G401.6 (cell line): ENCODE measurements around the gene MYH3.

ENCODE experiments used
- FAIRE-seq: peaks from 2 replicates; lab custom pipeline; 2012; peaks lifted over from hg19 to GRCh38; lab: Jason Lieb, UNC

MYH3 gene

DNA sequence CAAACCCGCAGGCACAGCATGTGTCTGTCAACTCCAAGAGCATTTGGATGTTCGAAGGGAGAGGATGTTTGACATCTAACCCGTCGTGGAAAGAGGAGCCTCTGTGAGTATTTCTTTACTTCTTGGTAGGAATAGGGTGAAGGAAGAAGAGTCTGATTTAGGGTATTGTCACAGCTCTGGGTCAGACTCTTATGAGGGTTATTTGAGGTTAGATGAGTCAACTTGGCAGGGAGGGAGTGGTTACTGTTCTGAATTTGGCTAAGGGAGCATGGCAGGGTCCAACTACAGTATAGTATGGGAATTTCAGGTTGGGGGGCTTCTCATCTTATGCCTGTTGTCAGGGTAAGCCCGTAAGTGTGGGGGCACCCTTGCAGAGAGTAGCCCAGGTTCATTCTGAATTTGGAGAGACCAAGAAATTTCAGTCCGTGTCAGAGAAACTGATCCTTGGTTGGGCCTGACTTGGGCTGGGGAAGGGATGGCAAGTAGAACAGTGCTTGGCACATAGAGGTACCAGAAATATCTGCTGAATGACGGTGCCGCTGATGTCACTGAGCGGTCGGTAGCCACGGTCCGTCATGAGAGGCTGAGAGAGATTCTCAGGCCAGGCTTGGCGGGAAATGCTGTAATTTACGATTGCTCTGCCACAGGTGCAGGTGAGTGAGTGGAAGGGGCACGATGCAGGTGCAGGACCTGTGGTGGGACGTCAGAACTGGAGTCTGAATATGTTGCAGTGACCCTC is 43.2 kb downstream of the MYH3 start:
- FAIRE-seq: no peak

DNA sequence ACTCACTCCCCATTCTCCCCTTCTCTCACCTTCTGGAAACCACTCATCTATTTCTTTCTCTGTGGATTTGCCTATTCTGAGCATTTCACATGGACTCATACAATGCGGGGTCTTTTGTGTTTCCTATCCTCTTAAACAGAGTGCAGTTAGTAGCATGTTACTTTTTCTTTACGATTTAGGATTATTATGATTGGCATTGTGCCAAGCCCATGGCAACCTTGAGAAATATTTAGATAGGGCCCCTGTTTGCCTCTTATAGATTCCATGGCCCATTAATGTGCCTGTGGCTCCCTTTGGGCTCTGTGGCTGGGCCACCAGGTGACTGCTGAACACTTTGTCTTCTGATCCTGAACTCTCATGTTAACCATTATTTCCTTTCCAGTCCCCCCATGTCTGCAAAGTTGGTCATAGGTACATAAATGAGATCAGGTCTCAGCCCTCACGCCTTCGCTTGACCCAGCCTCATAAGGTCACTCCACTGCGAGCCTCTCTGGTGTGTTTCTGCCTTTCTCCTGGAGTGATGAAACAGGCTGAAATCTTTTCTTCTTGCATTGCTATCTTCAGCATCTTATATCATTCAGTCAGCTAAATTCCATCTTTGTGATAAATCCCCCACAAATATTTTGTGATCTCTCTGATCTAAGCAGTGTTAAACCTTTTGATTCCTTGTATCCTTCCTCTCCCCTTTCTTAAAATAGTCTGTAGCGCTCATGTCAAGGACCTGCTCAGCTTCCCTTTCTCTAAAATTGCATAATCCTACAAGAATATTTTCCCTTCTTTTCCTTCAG is 44.0 kb downstream of the MYH3 start:
- no peak for FAIRE-seq

DNA sequence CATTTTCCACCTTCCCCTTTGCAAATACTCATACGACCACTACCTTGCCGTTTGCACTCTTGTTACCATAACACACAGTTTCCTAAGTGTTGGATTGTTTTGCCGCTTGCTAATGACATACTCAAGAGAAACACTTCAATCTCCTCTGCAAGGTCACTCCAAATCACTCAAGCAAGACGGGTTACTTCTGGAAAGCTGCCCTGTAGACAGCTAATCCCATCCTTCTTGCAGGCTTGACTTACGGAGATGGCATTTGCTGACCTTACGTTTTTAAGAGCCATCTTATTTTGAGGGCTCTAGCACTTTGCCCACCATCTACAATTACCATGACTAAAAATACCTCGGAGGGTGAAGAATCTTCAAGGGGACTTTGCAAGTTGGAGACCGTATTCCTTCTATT is 46.2 kb downstream of the MYH3 start:
- no peak for FAIRE-seq

DNA sequence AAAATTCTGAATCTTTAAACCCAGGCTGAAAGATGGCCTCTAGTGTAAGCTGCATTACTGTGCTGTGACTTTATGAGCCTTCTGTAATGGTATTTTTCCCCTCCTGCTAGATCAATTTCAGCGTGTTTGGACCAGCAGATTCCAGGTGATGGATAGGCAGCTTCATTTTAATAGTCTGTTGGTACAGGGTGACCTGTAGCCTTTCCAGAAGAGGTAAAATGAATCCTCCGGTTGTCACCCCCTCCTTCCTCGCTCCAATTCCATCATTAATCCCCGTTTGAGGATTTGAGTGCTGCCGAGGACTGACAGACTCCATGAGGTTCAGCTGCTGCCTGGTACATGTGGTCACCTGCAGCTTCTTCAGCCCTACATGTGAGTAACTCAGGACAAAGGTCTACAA is 48.9 kb downstream of the MYH3 start:
- no peak for FAIRE-seq

DNA sequence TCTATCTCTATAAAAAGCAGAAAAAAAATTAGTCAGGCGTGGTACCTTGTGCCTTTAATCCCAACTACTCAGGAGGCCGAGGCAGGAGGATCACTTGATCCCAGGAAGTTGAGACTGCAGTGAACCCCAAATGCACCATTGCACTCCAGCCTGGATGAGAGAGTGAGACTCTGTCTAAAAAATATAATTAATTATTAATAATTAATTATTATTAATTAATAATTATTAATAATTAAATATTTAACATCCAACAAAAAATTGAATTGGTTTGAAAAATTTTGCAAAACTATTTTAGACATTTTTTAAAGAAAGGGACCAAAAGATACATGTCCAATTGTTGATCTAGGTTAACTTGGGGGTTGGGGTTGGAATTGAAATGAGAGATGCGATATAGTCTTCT is 51.0 kb downstream of the MYH3 start:
- FAIRE-seq: no peak

DNA sequence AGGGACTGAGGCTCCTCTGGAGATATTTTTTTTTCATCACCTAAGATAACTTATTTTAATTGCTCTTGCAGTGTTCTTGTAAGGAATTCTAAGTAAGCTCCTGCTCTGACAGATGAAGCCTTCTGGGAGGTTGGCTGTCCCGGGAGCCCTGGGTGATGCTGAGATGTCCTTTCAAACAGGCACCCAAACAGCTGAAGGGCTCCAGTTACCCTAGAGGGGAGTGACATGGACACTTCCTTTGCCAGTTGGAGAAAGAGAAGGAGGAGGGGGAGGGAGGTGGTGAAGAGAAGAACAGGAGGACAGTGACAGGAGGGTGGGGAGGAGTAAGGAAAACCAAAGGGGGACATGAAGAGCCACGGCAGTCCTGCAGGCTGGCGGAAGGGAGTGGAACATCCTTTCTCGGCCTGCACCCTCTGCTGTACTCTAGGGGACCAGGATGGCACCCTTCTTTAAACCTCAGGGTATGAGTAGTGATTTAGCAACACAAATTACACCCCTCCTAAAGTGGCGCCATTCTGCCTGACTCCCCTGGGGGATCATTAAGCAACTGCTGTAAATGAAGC is 51.8 kb downstream of the MYH3 start:
- no peak for FAIRE-seq

DNA sequence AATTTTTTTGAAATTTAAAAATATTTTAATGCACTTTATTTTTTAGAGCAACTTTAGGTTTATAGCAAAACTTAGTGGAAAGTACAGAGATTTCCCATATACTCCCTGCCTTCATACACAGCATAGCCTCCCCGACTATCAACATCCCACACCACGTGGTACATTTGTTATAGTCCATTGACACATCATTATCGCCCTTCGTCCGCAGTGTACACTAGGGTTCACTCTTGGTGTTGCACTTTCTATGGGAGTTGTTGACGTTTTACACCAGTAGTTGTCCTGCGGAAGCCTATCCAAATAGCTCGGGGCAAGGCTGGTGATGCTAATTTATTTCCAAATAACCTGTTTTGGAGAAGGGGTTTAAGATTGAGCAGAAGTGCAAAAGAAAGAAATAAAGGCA is 52.6 kb downstream of the MYH3 start:
- FAIRE-seq: no peak

DNA sequence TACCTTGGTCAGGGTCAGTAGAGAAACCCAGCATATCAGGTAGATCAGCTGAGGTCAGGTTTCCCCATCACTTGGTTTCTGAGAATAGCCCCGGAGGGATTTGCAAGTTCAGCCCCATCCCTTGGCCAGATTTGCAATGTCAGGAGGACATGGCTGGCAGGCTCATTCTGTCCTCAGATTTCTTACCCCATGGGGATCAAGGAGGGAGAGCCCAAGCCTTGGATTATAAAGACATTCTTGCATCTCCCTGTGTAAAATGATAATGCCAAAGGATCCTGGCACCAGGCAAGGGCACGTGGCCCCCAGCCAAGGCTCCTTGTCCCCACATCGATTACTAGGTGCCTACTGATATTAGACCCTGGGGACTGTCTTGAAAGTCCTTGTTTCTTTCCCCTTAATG is 53.2 kb downstream of the MYH3 start:
- no peak for FAIRE-seq

DNA sequence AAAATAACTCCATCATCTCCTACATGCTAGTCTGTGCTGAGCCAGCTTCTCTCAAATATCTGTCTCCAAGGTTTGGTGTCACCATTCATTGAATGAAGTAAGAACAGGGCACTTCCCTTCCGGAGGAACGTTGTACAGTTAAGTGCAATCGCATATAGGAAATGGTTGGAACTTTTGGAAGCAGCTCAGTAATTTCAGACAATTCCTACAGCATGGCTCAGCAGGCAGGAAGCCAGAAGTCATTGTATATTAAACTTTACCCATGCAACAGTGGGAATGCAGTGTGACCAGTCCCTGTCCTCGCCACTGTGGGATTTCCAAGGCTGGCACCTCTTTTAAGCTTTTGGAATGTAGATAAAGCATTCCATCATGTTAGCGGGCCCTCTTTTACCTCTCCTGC is 56.5 kb downstream of the MYH3 start:
- FAIRE-seq: no peak

DNA sequence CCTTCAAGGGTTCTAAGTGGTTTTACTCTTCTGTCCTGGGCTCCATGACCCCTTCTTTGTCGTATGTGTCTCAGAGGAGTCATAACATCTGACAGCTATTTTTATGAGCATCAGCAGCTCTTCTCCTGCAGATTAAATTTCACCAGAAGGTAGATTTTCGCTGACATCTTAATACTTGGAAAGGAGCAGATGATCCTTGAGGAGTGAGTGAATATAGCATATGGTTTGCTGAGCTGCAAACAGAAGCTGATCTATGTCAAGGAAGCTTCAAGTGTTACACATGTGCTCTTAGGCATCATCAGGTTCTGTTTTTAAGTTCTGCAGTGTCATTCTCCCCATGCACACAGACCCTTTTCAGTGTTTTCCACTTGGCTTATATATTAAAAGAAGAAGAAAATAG is 58.5 kb downstream of the MYH3 start:
- FAIRE-seq: no peak

DNA sequence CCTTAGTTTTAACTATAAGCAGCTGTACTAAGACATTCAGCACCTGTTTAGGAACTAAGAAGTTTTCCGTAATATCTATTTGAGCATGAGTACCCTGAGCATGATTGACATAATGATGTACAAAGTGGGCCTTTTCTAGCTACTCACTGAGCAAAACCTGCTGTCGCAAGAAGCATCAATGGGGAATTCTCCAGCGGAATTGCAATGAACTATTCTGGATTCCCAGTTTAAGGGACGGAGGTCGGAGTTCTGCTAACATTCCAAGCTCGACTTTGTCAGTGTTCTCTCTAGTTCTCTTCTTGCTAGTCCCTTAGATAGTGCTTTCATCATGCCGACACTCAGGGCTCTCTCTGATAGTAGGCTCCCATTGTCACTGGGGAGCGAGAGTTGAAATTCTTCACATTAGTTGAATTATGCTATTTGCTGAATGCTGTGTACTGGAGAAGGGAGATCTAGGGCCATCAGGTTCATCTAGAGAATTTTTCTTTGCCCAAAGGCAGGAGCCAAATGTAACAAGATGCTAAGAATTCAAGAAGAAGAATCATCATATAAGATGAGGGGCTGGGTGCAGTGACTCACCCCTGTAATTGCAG is 67.5 kb downstream of the MYH3 start:
- no peak for FAIRE-seq

DNA sequence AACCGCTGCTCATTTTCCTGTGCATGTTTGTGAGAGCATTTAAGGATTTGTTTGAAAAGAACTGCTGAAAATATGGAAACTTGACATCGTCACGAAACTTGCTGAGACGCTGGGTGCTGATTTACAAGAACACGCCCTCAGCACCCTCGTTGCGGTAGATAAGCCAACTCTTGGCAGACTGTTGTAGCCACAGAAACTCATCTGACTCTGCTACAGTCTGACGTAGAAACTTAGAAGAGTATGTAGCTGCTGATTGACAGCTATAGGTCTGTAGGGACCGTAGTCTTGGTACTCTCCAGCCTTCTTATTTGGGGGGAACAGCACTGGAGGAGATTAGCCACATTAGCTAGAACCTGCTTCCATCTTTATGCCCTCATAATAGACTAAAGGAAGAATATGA is 71.6 kb downstream of the MYH3 start:
- no peak for FAIRE-seq

DNA sequence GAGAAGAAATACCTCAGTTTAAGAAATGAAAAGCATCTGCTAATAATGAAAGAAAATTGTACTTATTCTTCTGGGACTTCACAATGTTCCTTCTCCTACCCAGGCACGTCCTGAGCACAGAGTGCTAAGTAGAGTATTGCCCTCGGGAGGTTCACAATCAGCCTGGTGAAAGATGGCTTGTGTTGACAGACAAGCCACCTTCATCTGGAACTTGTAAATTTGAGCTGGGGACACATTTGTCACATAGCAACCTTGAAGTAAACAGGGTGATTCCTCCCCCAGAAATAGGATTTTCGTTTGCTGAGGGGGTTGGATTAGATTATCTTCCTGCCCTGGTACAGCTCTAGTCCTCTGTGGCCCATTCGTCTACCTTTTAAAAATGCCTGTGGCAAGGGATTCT is 73.3 kb downstream of the MYH3 start:
- no peak for FAIRE-seq

DNA sequence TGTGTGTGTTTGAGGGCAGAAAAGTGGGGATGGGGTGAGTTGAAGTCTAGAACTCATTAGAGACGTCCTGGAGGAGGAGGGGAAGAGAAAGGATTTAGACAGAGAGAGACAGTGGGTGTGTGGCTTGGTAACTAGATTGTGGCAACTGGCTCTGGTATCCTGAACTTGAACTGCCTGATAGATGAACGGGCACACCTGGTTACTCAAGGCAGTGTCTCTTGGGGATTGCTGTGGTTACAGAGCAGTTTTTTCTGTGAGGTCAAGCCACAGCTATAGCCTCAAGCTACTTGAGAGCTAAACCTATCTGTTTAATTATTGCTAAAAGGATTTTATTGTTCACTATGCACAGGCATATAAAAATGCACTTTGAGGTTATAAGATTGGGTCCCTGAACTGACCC is 77.8 kb downstream of the MYH3 start:
- FAIRE-seq: no peak
